Parathyroid adenoma (tissue), 2 donors: ENCODE results near the gene MZT2A.
"Not testable (repeated sequence)": the region's sequence is repeated elsewhere in the genome, so short reads cannot be mapped to it uniquely, and the experiment has no call there.

ENCODE experiments used
- H2AFZ ChIP-seq: fragments of 300-600 bp; sonication (generic); one replicate; pipeline ENCODE4 v1.7.0; 2017; ENCODE audit warnings: antibody characterized with exemption, mild to moderate bottlenecking
- H3K27ac ChIP-seq: fragments of 300-600 bp; sonication (generic); one replicate; pipeline ENCODE4 v1.7.0; 2017
- H3K27me3 ChIP-seq: fragments of 300-600 bp; sonication (generic); one replicate; pipeline ENCODE4 v1.7.0; 2017; ENCODE audit warnings: low read length; ENCODE audit not compliant: control insufficient read depth, insufficient read depth
- H3K36me3 ChIP-seq: fragments of 300-600 bp; sonication (generic); one replicate; pipeline ENCODE4 v1.7.0; 2017; ENCODE audit warnings: low read length; ENCODE audit not compliant: control insufficient read depth, insufficient read depth
- H3K4me1 ChIP-seq: fragments of 300-600 bp; sonication (generic); one replicate; pipeline ENCODE4 v1.7.0; 2017; ENCODE audit warnings: control low read depth
- H3K4me2 ChIP-seq: fragments of 300-600 bp; sonication (generic); one replicate; pipeline ENCODE4 v1.7.0; 2017; ENCODE audit warnings: low read length
- H3K4me3 ChIP-seq: fragments of 300-600 bp; sonication (generic); one replicate; pipeline ENCODE4 v1.7.0; 2017; ENCODE audit warnings: low read depth, low read length
- H3K79me2 ChIP-seq: fragments of 300-600 bp; sonication (generic); one replicate; pipeline ENCODE4 v1.7.0; 2017; ENCODE audit warnings: control low read depth
- H3K9ac ChIP-seq: fragments of 300-600 bp; sonication (generic); one replicate; pipeline ENCODE4 v1.7.0; 2017; ENCODE audit warnings: mild to moderate bottlenecking
- H3K9me3 ChIP-seq: fragments of 300-600 bp; sonication (generic); one replicate; pipeline ENCODE4 v1.7.0; 2017; ENCODE audit warnings: low read length; ENCODE audit not compliant: control insufficient read depth
- donor health status: primary hyperparathyroidism.

MZT2A gene

DNA sequence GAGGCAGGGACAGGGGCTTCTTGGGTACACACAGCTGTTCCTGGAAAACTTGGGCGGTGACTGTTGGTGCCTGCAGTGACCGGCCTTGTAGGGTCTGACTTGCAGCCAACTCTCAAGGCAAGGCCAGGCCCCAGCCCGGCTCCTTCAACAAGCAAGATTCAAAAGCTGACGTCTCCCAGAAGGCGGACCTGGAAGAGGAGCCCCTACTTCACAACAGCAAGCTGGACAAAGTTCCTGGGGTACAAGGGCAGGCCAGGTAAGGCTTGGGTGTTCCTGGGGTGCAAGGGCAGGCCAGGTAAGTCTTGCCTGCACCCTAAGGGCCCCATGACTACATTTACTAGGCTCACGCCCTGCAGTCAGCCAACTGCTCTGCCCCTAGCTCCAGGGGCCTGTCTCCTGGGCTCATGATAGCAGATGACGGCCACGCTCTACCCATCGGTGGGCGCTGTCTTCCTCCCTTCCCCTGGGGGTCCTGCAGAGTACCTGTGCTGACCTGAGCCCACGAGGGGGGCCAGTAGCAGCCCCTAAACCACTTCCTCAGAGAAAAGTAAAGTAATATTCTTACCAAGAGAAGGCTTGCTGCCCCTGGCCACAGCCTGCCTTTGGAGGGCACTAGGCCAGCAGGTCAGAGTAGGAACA, 39.5 kb upstream of the MZT2A start:
- H3K4me2 ChIP-seq, H3K27me3 ChIP-seq: not testable (repeated sequence)

DNA sequence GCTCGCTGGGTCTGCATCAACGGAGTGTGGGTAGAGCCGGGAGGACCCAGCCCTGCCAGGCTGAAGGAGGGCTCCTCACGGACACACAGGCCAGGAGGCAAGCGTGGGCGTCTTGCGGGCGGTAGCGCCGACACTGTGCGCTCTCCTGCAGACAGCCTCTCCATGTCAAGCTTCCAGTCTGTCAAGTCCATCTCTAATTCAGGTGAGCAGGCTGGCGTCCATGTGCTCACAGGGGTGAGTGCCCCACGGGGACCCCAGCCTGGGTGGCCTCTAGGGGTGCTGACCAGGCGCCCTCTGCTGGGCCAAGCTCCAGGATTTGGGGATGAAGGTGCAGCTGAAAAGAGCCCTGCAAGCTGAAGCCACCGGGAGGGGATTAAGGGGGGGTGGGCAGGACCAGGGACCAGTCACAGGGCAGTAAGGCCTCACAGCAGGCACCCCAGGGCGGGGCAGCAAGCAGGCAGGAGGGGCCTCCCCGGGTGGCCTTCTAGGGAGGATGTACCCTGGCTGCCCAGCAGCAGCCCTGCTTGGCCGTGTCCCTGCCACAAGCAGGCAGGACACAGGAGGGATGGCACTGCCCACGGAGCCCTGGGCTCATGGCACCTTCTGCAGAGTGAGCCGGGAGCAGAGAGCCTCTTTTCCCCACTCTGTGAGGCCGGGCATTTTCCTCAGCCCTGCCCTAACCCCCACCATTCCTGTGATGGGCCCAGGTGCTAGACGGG, 38.6 kb upstream of the MZT2A start:
- H3K36me3 ChIP-seq, H3K4me1 ChIP-seq, H3K9ac ChIP-seq, H3K4me2 ChIP-seq, H3K9me3 ChIP-seq, H3K79me2 ChIP-seq, H3K4me3 ChIP-seq, H2AFZ ChIP-seq, H3K27me3 ChIP-seq, H3K27ac ChIP-seq: not testable (repeated sequence)

More for the DNA sequence above, 39.5 kb upstream of the MZT2A start:
- not testable (repeated sequence) for H3K4me3 ChIP-seq, H3K9ac ChIP-seq, H3K27ac ChIP-seq, H3K9me3 ChIP-seq, H2AFZ ChIP-seq, H3K79me2 ChIP-seq, H3K36me3 ChIP-seq, H3K4me1 ChIP-seq

DNA sequence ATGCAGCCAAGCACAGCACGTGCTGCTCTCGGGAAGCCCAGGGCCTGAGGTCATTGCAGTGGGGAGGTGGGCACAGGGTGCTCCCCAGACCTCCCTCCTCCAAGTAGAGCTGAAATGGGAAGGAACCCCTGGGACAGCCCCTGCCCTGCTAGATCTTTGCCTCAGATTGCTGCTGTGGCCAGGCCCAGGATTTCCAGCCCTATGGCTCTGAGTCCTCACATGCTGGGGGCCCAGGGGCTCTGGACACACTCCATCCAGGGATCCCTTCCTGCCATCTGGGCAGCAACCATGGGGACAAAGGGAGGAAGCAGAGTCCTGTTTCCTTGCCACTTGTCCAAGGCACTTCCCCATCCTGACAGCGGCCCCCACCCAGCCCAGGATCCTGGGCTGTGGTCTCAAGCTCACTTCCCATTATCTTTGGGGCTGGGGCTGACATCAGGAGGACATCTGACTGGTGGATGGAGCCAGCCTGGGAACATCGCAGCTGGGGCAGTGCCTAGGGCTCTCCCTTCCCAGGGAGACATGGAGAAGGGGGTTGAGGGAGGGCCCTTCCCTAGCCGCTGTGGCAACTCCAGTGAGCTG, 37.8 kb upstream of the MZT2A start:
- not testable (repeated sequence) for H3K9ac ChIP-seq, H3K27me3 ChIP-seq, H3K79me2 ChIP-seq, H3K9me3 ChIP-seq, H2AFZ ChIP-seq, H3K27ac ChIP-seq, H3K4me2 ChIP-seq, H3K36me3 ChIP-seq, H3K4me3 ChIP-seq, H3K4me1 ChIP-seq

DNA sequence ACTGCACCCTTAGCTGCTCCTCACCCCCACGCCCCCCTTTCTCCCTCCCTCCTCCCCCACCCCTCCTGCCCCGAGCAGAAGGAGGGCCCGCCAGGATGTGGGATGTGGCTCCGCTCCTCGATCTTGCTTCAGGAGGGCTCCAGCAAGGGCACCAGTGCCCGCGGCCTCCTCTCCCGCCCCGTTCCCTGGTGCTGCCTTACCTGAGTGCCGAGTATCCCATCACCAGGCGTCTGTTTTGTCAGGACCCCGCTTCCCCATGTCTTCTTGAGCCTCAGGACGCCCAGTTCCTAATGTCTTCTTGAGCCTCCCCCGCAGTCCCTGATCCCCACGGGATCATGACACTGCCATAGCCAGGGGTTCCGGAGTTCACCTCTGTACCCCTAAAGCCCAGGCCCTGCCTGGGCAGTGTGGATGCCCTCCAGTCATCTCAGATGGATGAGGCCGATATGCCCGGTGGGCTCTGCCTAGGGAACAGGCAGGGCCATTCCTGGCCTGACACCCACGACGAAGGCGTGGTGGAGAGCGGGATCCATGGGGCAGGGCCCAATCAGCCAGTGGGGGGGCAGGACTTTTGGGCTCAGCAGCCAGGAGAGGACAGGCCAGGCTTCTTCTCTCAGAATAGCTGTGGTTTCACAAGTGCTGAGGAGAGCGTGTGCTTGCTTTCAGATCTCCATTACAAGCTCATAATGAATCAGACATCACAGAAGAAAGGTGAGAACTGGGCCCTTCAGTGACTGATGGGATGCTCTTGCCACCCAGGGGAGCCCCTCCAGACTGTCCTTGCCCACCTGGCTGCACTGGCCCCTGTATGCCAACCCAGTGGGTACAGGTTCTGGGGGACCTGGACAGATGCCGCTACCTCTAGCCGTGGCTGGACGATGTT, 37.0 kb upstream of the MZT2A start:
- H3K79me2 ChIP-seq, H3K27ac ChIP-seq, H3K36me3 ChIP-seq, H3K9me3 ChIP-seq, H3K4me2 ChIP-seq, H3K9ac ChIP-seq, H3K4me1 ChIP-seq, H3K4me3 ChIP-seq, H3K27me3 ChIP-seq: not testable (repeated sequence)
- peak overlapping the region; percentile 50 for H2AFZ ChIP-seq

DNA sequence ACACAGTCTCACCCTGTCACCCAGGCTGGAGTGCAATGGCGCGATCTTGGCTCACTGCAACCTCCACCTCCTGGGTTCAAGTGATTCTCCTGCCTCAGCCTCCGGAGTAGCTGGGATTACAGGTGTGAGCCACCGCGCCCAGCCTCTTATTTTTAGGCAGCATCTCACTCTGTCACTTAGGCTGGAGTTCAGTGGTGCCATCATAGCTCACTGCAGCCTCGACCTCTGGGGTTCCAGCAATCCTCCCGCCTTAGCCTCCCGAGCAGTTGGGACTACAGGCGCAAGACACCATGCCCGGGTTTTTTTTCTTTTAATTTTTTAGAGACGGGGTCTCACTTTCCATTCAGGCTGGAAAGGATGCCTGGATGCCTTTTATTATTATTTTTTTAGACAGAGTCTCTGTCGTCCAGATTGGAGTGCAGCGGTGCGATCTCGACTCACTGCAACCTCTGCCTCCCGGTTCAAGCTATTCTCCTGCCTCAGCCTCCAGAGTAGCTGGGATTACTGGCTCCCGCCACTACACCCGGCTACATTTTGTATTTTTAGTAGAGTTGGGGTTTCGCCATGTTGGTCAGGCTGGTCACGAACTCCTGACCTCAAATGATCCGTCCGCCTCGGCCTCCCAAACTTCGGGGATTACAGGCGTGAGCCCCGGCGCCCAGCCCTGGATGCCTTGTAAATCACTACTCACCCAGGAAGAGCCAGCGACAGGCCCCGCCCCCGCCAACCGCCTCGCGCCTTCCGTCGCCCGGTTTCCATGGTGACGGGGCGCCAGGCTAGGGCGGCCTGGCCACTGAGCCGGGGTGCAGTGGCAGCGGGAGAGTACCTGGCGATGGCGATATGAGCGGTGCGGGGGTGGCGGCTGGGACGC, 35.2 kb upstream of the MZT2A start, which contains the start of gene CCDC74A:
TSS of gene CCDC74A (plus strand) at position 758 of the 871 bp plus-strand sequence. CDS start at position 841, 83 bp downstream.
- H3K9me3 ChIP-seq, H3K9ac ChIP-seq, H3K79me2 ChIP-seq, H3K4me1 ChIP-seq, H3K27me3 ChIP-seq, H3K36me3 ChIP-seq: not testable (repeated sequence)
- Histone ChIP-seq H3K27ac (peak within 1 kb of the TSS; percentile 53), H3K4me2 (peak within 1 kb of the TSS; percentile 47), H2AFZ (peak within 1 kb of the TSS; percentile 78), H3K4me3 (peak within 1 kb of the TSS; percentile 40)

DNA sequence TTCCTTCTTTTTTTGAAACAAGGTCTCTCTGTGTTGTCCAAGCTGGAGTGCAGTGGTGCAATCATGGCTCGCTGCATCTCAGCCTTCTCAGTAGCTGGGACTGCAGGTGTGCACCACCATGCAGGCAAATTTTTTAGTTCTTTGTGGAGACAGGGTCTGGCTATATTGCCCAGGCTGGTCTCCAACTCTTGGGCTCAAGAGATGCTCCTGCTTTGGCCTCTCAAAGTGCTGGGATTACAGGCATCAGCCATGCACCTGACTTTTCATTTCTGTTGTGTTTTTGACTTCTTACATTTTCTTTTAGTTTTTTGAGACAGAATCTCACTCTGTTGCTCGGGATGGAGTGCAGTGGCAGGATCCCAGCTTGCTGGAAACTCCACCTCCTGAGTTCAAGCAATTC, 33.1 kb upstream of the MZT2A start:
- H3K4me2 ChIP-seq, H3K4me3 ChIP-seq, H3K27ac ChIP-seq, H3K79me2 ChIP-seq, H2AFZ ChIP-seq, H3K36me3 ChIP-seq, H3K27me3 ChIP-seq, H3K4me1 ChIP-seq, H3K9ac ChIP-seq, H3K9me3 ChIP-seq: not testable (repeated sequence)
